HUDEP-2 (cell line): ENCODE results near the gene GRIA2.

Experiments
- DNase-seq, 76 experiments: peaks; one replicate each; lab custom pipeline; 2025; ENCODE audit not compliant: unreplicated experiment in 76 of 76; lab: John Stamatoyannopoulos, UW

GRIA2 gene

DNA sequence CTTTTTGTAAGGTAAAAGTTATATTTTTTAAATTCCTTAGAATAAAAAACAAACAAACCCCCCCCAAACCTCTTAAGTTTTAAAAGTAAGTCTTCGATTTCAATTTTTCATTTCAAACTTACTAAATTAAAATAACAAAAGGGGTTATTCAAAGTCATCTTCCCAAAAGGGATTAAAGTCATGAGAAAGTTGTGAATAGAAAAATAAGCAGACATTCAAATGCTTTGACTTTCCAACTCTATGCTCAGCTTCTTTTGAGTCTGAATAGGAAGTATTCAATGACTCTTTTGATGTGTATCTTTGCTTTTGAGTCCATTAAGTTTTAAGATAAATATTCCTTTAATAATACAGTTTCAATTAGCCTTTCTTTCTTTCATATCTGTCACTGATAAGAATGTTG, 138.3 kb downstream of the GRIA2 start:
- DNase-seq, result no peak

DNA sequence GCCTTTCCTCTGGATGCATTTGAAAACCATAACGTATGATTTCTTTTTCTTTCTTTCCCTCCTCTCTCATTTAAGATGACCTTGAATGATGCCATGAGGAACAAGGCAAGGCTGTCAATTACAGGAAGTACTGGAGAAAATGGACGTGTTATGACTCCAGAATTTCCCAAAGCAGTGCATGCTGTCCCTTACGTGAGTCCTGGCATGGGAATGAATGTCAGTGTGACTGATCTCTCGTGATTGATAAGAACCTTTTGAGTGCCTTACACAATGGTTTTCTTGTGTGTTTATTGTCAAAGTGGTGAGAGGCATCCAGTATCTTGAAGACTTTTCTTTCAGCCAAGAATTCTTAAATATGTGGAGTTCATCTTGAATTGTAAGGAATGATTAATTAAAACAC, 142.8 kb downstream of the GRIA2 start:
- DNase-seq, result no peak

DNA sequence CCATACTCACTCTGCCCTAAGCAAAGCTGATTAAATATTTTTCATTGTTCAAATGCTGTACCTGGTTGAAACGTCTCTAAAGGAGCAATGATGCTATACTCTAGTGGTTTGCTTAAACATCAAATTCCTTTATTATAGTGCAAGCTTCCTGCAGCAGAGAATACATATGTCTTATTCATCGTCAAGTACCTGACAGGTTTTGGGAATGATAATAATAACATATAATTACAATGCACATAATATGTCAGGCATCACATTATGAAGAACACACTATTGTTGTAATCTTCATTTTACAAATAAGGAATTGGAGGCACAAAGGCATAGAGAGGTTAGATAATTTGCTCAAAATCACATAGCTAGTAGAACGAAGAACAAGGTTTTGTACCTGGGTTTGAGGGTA, 151.6 kb downstream of the GRIA2 start:
- no peak for DNase-seq

DNA sequence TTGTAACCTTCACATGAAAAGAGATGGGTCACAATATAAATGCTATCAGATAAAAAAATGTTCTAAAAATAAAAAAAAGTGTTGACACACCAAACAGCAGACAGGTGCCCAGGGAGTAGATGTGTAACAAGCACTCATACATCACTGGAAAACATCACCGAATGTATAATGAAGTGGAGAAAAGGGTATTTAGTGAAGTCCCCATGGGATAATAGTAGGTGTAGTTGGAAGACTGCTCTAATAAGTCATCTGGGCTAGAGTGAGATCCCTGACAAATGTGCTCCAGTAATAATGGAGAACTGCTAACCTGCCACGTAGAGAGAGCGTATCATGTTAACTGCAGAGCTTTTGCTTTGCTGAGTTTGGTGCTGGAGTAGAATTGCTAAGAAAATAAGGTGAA, 152.0 kb downstream of the GRIA2 start:
- DNase-seq, result no peak

DNA sequence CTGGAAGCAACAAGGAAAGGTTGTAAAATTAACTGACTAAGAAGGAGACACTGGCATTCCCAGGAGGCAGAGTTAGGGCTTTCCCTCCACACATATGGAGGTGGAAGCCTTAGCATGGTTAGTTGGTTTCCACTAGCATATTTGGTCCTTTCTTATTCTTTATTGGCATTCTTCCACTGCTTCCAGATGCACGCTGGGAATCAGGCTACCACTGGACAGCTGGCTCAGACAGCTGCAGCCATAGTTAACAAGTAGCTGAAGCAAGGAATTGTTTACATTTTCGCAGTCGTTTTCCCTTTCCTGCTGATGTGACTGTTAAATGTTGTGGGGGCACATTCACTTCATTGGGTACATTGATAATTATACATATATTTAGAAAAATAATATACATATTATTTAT, 169.2 kb downstream of the GRIA2 start:
- no peak for DNase-seq

DNA sequence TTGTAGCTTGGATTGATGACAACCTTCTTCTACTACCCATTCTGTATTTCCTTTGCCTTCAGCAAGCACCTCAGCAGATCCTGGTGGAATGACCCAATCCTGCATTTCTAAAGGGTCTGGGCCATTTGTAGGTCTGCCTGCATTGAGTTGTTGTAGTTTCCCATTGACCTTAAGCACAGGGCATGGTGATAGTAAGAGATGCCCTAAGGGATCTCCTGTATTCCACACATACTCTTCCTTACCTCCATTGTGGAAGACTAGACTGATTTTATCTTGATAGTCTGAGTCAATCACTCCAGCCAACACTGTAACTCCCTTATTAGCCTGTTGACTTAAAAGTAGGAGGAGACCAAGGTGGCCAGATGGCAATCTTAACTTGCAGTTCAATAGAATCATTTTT, 184.5 kb downstream of the GRIA2 start:
- DNase-seq, result no peak
